Fibroblast of lung (primary cell): ENCODE results near the gene TMEM19.

Experiments
- CTCF ChIP-seq, 2 donors: IDR thresholded peaks in 1 of 2; conservative IDR thresholded peaks in 1 of 2; 1 replicate in 1 of 2; 2 replicates in 1 of 2; pipeline ENCODE4 v1.5.1; 2011 to 2012; ENCODE audit warnings: low read length in 2 of 2, control low read depth in 1 of 2, inconsistent platforms in 1 of 2, low read depth in 1 of 2, mild to moderate bottlenecking in 1 of 2
- EZH2 ChIP-seq: IDR thresholded peaks from 2 replicates; pipeline ENCODE4 v1.5.1; 2012; ENCODE audit warnings: low read length, control low read depth, mild to moderate bottlenecking; ENCODE audit errors: missing control alignments

GRCh38 chr12:71752891-71753290 is 67.0 kb downstream of the TMEM19 start:
- TF ChIP-seq CTCF (conservative IDR thresholded peaks at IDR 0.05 in 1 of 2, IDR thresholded peaks at IDR 0.05 in 1 of 2; ENCODE audit: low read depth in 1 of 2, low read length in 2 of 2) (no peak), EZH2 (no peak)
